Measurements from ENCODE around the gene HGFAC.

The HGFAC gene

GRCh38 chr4:3426465-3427133 lies 15.2 kb upstream of the HGFAC start:
- Histone ChIP-seq H3K4me1 (ENCODE audit: control insufficient read depth, insufficient read depth, low read length, poor library complexity, severe bottlenecking) (no peaks in the 10 kb centered on the region), H3K36me3 (ENCODE audit: control insufficient read depth, insufficient read depth, low read length) (peaks cover 35% of the 10 kb centered on the region), H3K9me3 (ENCODE audit: control insufficient read depth, low read length) (no peaks in the 10 kb centered on the region), H3K27ac (ENCODE audit: low read depth, low read length, severe bottlenecking) (no peak overlapping the region), H3K4me3 (ENCODE audit: extremely low read depth, insufficient read depth, low read length, poor library complexity, severe bottlenecking) (no peak overlapping the region)
- 93% methylated on average over 20 to 24 of the region's 24 CpGs for WGBS, 2 experiments (ENCODE audit: insufficient coverage in 2 of 2)

- Histone ChIP-seq H3K36me3 (ENCODE audit: control insufficient read depth, insufficient read depth, low read length) (peaks cover 35% of the 10 kb centered on the region), H3K4me3 (ENCODE audit: extremely low read depth, insufficient read depth, low read length, poor library complexity, severe bottlenecking) (no peak overlapping the region), H3K27ac (ENCODE audit: low read depth, low read length, severe bottlenecking) (no peak overlapping the region), H3K4me1 (ENCODE audit: control insufficient read depth, insufficient read depth, low read length, poor library complexity, severe bottlenecking) (no peaks in the 10 kb centered on the region), H3K9me3 (ENCODE audit: control insufficient read depth, low read length) (no peaks in the 10 kb centered on the region)
- WGBS, 2 experiments (ENCODE audit: insufficient coverage in 2 of 2), result 97 to 100% methylated on average over 8 to 9 of the region's 9 CpGs
Measured at GRCh38 chr4:3427134-3427476, 14.7 kb upstream of the HGFAC start.

- H3K27ac ChIP-seq (ENCODE audit: low read depth, low read length, severe bottlenecking), result no peak overlapping the region
- WGBS, 2 experiments (ENCODE audit: insufficient coverage in 2 of 2), result 93 to 97% methylated on average over 11 to 12 of the region's 17 CpGs
- H3K9me3 ChIP-seq (ENCODE audit: control insufficient read depth, low read length), result no peaks in the 10 kb centered on the region
- no peak overlapping the region for H3K4me3 ChIP-seq (ENCODE audit: extremely low read depth, insufficient read depth, low read length, poor library complexity, severe bottlenecking)
- H3K4me1 ChIP-seq (ENCODE audit: control insufficient read depth, insufficient read depth, low read length, poor library complexity, severe bottlenecking), result no peaks in the 10 kb centered on the region
- peaks cover 32% of the 10 kb centered on the region for H3K36me3 ChIP-seq (ENCODE audit: control insufficient read depth, insufficient read depth, low read length)
Measured at GRCh38 chr4:3427706-3428446, 13.9 kb upstream of the HGFAC start.

GRCh38 chr4:3429651-3430050 lies 12.1 kb upstream of the HGFAC start:
- H3K4me3 ChIP-seq (ENCODE audit: extremely low read depth, insufficient read depth, low read length, poor library complexity, severe bottlenecking), result no peak overlapping the region
- no peak overlapping the region for H3K27ac ChIP-seq (ENCODE audit: low read depth, low read length, severe bottlenecking)
- H3K4me1 ChIP-seq (ENCODE audit: control insufficient read depth, insufficient read depth, low read length, poor library complexity, severe bottlenecking), result no peaks in the 10 kb centered on the region
- 94 to 97% methylated on average over 10 to 12 of the region's 12 CpGs for WGBS, 2 experiments (ENCODE audit: insufficient coverage in 2 of 2)
- H3K36me3 ChIP-seq (ENCODE audit: control insufficient read depth, insufficient read depth, low read length), result peaks cover 28% of the 10 kb centered on the region
- no peaks in the 10 kb centered on the region for H3K9me3 ChIP-seq (ENCODE audit: control insufficient read depth, low read length)

GRCh38 chr4:3430524-3430923 lies 11.2 kb upstream of the HGFAC start:
- no peak overlapping the region for H3K4me3 ChIP-seq (ENCODE audit: extremely low read depth, insufficient read depth, low read length, poor library complexity, severe bottlenecking)

GRCh38 chr4:3431446-3431993 lies 10.2 kb upstream of the HGFAC start:
- no peaks in the 10 kb centered on the region for H3K4me1 ChIP-seq (ENCODE audit: control insufficient read depth, insufficient read depth, low read length, poor library complexity, severe bottlenecking)
- peaks cover 26% of the 10 kb centered on the region for H3K36me3 ChIP-seq (ENCODE audit: control insufficient read depth, insufficient read depth, low read length)
- no peak overlapping the region for H3K27ac ChIP-seq (ENCODE audit: low read depth, low read length, severe bottlenecking)
- WGBS, 2 experiments (ENCODE audit: insufficient coverage in 2 of 2), result 97 to 98% methylated on average over 27 to 28 of the region's 28 CpGs
- no peaks in the 10 kb centered on the region for H3K9me3 ChIP-seq (ENCODE audit: control insufficient read depth, low read length)
- H3K4me3 ChIP-seq (ENCODE audit: extremely low read depth, insufficient read depth, low read length, poor library complexity, severe bottlenecking), result no peak overlapping the region

More at GRCh38 chr4:3430524-3430923, 11.2 kb upstream of the HGFAC start:
- WGBS, 2 experiments (ENCODE audit: insufficient coverage in 2 of 2), result 95 to 97% methylated on average over 8 to 12 of the region's 21 CpGs
- Histone ChIP-seq H3K4me1 (ENCODE audit: control insufficient read depth, insufficient read depth, low read length, poor library complexity, severe bottlenecking) (no peaks in the 10 kb centered on the region), H3K36me3 (ENCODE audit: control insufficient read depth, insufficient read depth, low read length) (peaks cover 26% of the 10 kb centered on the region), H3K27ac (ENCODE audit: low read depth, low read length, severe bottlenecking) (no peak overlapping the region), H3K9me3 (ENCODE audit: control insufficient read depth, low read length) (no peaks in the 10 kb centered on the region)

GRCh38 chr4:3432381-3432790 lies 9.4 kb upstream of the HGFAC start:
- Histone ChIP-seq H3K36me3 (ENCODE audit: control insufficient read depth, insufficient read depth, low read length) (peaks cover 26% of the 10 kb centered on the region), H3K4me3 (ENCODE audit: extremely low read depth, insufficient read depth, low read length, poor library complexity, severe bottlenecking) (no peak overlapping the region), H3K4me1 (ENCODE audit: control insufficient read depth, insufficient read depth, low read length, poor library complexity, severe bottlenecking) (peaks cover 6% of the 10 kb centered on the region), H3K27ac (ENCODE audit: low read depth, low read length, severe bottlenecking) (no peak overlapping the region), H3K9me3 (ENCODE audit: control insufficient read depth, low read length) (no peaks in the 10 kb centered on the region)
- 87 to 93% methylated on average over 9 to 10 of the region's 16 CpGs for WGBS, 2 experiments (ENCODE audit: insufficient coverage in 2 of 2)

- 96 to 98% methylated on average over 27 to 29 of the region's 32 CpGs for WGBS, 2 experiments (ENCODE audit: insufficient coverage in 2 of 2)
- H3K4me1 ChIP-seq (ENCODE audit: control insufficient read depth, insufficient read depth, low read length, poor library complexity, severe bottlenecking), result peaks cover 6% of the 10 kb centered on the region
- H3K4me3 ChIP-seq (ENCODE audit: extremely low read depth, insufficient read depth, low read length, poor library complexity, severe bottlenecking), result no peak overlapping the region
- H3K36me3 ChIP-seq (ENCODE audit: control insufficient read depth, insufficient read depth, low read length), result peaks cover 21% of the 10 kb centered on the region
- no peak overlapping the region for H3K27ac ChIP-seq (ENCODE audit: low read depth, low read length, severe bottlenecking)
- H3K9me3 ChIP-seq (ENCODE audit: control insufficient read depth, low read length), result no peaks in the 10 kb centered on the region
Measured at GRCh38 chr4:3433138-3433869, 8.5 kb upstream of the HGFAC start.

GRCh38 chr4:3434881-3435685 lies 6.7 kb upstream of the HGFAC start:
- H3K4me3 ChIP-seq (ENCODE audit: extremely low read depth, insufficient read depth, low read length, poor library complexity, severe bottlenecking), result no peak overlapping the region
- 60 to 73% methylated on average over 13 to 15 of the region's 16 CpGs for WGBS, 2 experiments (ENCODE audit: insufficient coverage in 2 of 2)
- no peaks in the 10 kb centered on the region for H3K9me3 ChIP-seq (ENCODE audit: control insufficient read depth, low read length)
- no peak overlapping the region for H3K27ac ChIP-seq (ENCODE audit: low read depth, low read length, severe bottlenecking)
- H3K4me1 ChIP-seq (ENCODE audit: control insufficient read depth, insufficient read depth, low read length, poor library complexity, severe bottlenecking), result peaks cover 6% of the 10 kb centered on the region
- H3K36me3 ChIP-seq (ENCODE audit: control insufficient read depth, insufficient read depth, low read length), result peaks cover 6% of the 10 kb centered on the region

GRCh38 chr4:3435686-3435956 lies 6.1 kb upstream of the HGFAC start:
- H3K9me3 ChIP-seq (ENCODE audit: control insufficient read depth, low read length), result no peaks in the 10 kb centered on the region
- peaks cover 6% of the 10 kb centered on the region for H3K36me3 ChIP-seq (ENCODE audit: control insufficient read depth, insufficient read depth, low read length)
- H3K27ac ChIP-seq (ENCODE audit: low read depth, low read length, severe bottlenecking), result no peak overlapping the region
- H3K4me1 ChIP-seq (ENCODE audit: control insufficient read depth, insufficient read depth, low read length, poor library complexity, severe bottlenecking), result peaks cover 6% of the 10 kb centered on the region
- 88 to 100% methylated on average over 2 to 4 of the region's 4 CpGs for WGBS, 2 experiments (ENCODE audit: insufficient coverage in 2 of 2)
- H3K4me3 ChIP-seq (ENCODE audit: extremely low read depth, insufficient read depth, low read length, poor library complexity, severe bottlenecking), result no peak overlapping the region

Data from mesodermal cell (in vitro differentiated cells).